MM.1S (cell line): ENCODE results near the gene EED.

ENCODE experiments used
- DNase-seq: peaks from one replicate; pipeline ENCODE4 v3.0.0-alpha.2; 2015
- H2AFZ ChIP-seq: fragments of 300-600 bp; sonication (generic); 2 replicates; pipeline ENCODE4 v1.6.0; 2016; ENCODE audit warnings: antibody characterized with exemption, low read length
- H3F3A ChIP-seq: fragments of 300-600 bp; sonication (generic); 2 replicates; pipeline ENCODE4 v1.6.1; 2016; ENCODE audit warnings: mild to moderate bottlenecking, antibody characterized with exemption, low read length, moderate library complexity, mixed read lengths; ENCODE audit not compliant: insufficient read depth
- H3K27ac ChIP-seq: fragments of 300-600 bp; sonication (generic); 2 replicates; pipeline ENCODE4 v1.5.1; 2016; ENCODE audit warnings: mild to moderate bottlenecking, low read length
- H3K27me3 ChIP-seq: fragments of 300-600 bp; sonication (generic); replicated peaks from 2 replicates; pipeline ENCODE4 v1.6.0; 2016; ENCODE audit warnings: low read length; ENCODE audit not compliant: insufficient read depth
- H3K36me3 ChIP-seq: fragments of 300-600 bp; sonication (generic); replicated peaks from 2 replicates; pipeline ENCODE4 v1.6.1; 2016; ENCODE audit warnings: mild to moderate bottlenecking, low read length, mixed read lengths; ENCODE audit not compliant: insufficient read depth
- H3K4me1 ChIP-seq: fragments of 300-600 bp; sonication (generic); 2 replicates; pipeline ENCODE4 v1.6.1; 2016; ENCODE audit warnings: low read length, mixed read lengths
- H3K4me2 ChIP-seq: fragments of 300-600 bp; sonication (generic); 2 replicates; pipeline ENCODE4 v1.6.0; 2016; ENCODE audit warnings: low read depth, low read length
- H3K4me3 ChIP-seq: fragments of 300-600 bp; sonication (generic); 2 replicates; pipeline ENCODE4 v1.5.1; 2016; ENCODE audit warnings: low read length, mixed read lengths
- H3K79me2 ChIP-seq: fragments of 300-600 bp; sonication (generic); 2 replicates; pipeline ENCODE4 v1.6.1; 2016; ENCODE audit warnings: mixed run types, low read length, mixed read lengths
- H3K9ac ChIP-seq: fragments of 300-600 bp; sonication (generic); 2 replicates; pipeline ENCODE4 v1.6.1; 2016; ENCODE audit warnings: low read length, mixed read lengths
- H3K9me2 ChIP-seq: fragments of 300-600 bp; sonication (generic); replicated peaks from 2 replicates; pipeline ENCODE4 v1.6.1; 2016; ENCODE audit warnings: mild to moderate bottlenecking, low read length, mixed read lengths; ENCODE audit not compliant: insufficient read depth
- H3K9me3 ChIP-seq: fragments of 300-600 bp; sonication (generic); replicated peaks from 2 replicates; pipeline ENCODE4 v1.6.1; 2016; ENCODE audit warnings: mild to moderate bottlenecking, low read length, mixed read lengths; ENCODE audit not compliant: insufficient read depth
- H4K20me1 ChIP-seq: fragments of 300-600 bp; sonication (generic); 2 replicates; pipeline ENCODE4 v1.6.1; 2016; ENCODE audit warnings: mild to moderate bottlenecking, low read length, moderate library complexity, mixed read lengths; ENCODE audit not compliant: insufficient read depth
- EZH2 ChIP-seq: fragments of 300-600 bp; sonication (generic); optimal IDR thresholded peaks from 2 replicates; pipeline ENCODE3; 2017; ENCODE audit warnings: low read depth, mild to moderate bottlenecking, antibody characterized with exemption, low read length, mixed read lengths
- EZH2phosphoT487 ChIP-seq: fragments of 300-600 bp; sonication (generic); IDR thresholded peaks from 2 replicates; pipeline ENCODE4 v1.6.1; 2018; ENCODE audit warnings: antibody characterized with exemption, low read length
- TF ChIP-seq, protein P1 (sequence below): fragments of 300-600 bp; sonication (generic); IDR thresholded peaks from 2 replicates; pipeline ENCODE4 v1.5.1; 2016; ENCODE audit warnings: antibody characterized with exemption, low read length, mixed read lengths

The EED gene

DNA sequence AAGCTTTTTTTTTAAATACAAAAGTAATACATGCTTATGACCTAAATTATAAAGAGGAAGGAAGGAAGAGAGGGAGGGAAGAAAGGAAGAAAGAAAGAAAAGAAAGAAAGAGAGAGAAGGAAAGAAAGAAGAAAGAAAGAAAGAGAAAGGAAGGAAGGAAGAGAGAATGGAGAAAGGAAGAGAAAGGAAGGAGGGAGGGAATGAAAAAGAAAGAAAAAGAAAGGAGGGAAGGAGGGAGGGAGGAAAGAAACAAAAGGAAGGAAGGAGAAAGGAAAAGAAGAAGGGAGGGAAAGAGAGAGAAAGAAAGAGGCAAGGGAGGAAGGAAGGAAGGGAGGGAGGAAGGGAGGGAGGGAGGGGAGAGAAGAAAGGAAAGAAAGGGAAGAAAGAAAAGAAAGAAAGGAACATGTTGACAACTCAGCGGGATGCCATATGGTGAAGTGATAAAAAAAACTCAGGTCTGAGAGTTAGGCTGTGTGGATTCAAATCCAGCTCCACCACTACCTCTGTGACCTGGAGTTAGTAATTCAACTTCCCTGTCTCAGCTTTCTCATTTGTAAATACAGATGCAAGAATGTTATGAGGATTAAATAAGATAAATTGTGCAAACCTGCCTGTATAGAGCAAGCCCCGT is 9.6 kb upstream of the EED start:
- no peak for TF ChIP-seq EZH2phosphoT487
- TF ChIP-seq, protein P1, sequence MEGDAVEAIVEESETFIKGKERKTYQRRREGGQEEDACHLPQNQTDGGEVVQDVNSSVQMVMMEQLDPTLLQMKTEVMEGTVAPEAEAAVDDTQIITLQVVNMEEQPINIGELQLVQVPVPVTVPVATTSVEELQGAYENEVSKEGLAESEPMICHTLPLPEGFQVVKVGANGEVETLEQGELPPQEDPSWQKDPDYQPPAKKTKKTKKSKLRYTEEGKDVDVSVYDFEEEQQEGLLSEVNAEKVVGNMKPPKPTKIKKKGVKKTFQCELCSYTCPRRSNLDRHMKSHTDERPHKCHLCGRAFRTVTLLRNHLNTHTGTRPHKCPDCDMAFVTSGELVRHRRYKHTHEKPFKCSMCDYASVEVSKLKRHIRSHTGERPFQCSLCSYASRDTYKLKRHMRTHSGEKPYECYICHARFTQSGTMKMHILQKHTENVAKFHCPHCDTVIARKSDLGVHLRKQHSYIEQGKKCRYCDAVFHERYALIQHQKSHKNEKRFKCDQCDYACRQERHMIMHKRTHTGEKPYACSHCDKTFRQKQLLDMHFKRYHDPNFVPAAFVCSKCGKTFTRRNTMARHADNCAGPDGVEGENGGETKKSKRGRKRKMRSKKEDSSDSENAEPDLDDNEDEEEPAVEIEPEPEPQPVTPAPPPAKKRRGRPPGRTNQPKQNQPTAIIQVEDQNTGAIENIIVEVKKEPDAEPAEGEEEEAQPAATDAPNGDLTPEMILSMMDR, result no peak
- TF ChIP-seq EZH2, result no peak
- Histone ChIP-seq H3K27ac (no peak overlapping the region), H3K9me3 (no peaks in the 10 kb centered on the region), H4K20me1 (no peaks in the 10 kb centered on the region), H3F3A (no peaks in the 10 kb centered on the region), H3K27me3 (no peaks in the 10 kb centered on the region), H3K9me2 (no peaks in the 10 kb centered on the region), H3K4me3 (no peak overlapping the region), H3K4me2 (no peak overlapping the region), H3K4me1 (no peaks in the 10 kb centered on the region), H3K36me3 (no peaks in the 10 kb centered on the region), H3K79me2 (no peaks in the 10 kb centered on the region), H3K9ac (no peak overlapping the region), H2AFZ (no peak overlapping the region)
- DNase-seq, result no peak

DNA sequence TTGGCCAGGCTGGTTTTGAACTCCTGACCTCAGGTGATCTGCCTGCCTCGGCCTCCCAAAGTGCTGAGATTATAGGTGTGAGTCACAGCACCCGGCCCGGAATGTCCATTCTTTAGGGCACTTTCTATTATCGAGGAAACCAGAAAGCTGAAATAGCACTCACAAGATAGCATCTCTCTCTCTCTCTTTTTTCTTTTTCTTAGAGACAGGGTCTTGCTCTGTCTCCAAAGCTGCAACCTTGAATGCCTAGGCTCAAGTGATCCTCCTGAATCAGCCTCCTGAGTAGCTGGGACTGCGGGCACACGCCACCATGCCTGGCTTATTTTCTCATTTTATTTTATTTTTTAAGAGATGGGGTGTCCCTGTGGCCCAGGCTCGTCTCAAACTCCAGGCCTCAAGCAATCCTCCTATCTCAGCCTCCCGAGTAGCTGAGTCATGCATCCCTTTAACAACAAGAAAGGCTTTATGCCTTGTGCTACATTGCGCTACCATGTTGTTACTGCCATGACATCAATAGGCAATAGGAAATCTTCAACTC is 7.2 kb upstream of the EED start:
- no peaks in the 10 kb centered on the region for H3K9me3 ChIP-seq
- H3K9me2 ChIP-seq, result no peaks in the 10 kb centered on the region
- TF ChIP-seq, protein P1, result no peak
- TF ChIP-seq EZH2phosphoT487, result no peak
- TF ChIP-seq EZH2, result no peak

DNA sequence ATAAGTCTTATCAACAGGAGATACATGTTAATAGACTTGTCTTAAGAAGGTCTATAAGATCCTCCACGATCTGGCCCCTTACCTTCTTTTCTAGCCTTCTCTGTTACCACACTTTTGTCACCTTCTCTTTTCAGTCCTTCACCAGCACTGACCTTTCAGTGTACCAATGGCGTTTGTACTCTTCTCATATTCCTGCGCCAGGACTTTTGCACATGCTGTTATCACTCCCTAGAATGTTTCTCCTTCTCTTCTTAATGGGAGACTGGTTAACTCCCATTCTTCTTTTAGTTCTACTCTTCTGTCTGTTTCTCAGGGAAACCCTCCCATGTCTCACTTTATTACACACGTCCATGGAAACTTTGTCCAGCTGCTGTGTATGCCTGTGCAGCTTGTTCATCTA is 4.4 kb upstream of the EED start:
- H3K36me3 ChIP-seq, result no peaks in the 10 kb centered on the region
- H3K4me3 ChIP-seq, result no peak overlapping the region
- DNase-seq, result no peak
- no peaks in the 10 kb centered on the region for H3K9me3 ChIP-seq
- H3K9me2 ChIP-seq, result no peaks in the 10 kb centered on the region
- no peak overlapping the region for H3K4me2 ChIP-seq
- H3K9ac ChIP-seq, result no peak overlapping the region
- no peaks in the 10 kb centered on the region for H3K27me3 ChIP-seq
- H3F3A ChIP-seq, result peaks cover 11% of the 10 kb centered on the region
- H4K20me1 ChIP-seq, result no peaks in the 10 kb centered on the region
- H3K27ac ChIP-seq, result no peak overlapping the region
- H3K4me1 ChIP-seq, result peaks cover 6% of the 10 kb centered on the region
- TF ChIP-seq, protein P1, result no peak
- TF ChIP-seq EZH2phosphoT487, result no peak
- no peak for TF ChIP-seq EZH2
- no peak overlapping the region for H2AFZ ChIP-seq
- peaks cover 1% of the 10 kb centered on the region for H3K79me2 ChIP-seq

More for the DNA sequence above, 7.2 kb upstream of the EED start:
- no peaks in the 10 kb centered on the region for H3K4me1 ChIP-seq
- H3K4me3 ChIP-seq, result no peak overlapping the region
- no peak overlapping the region for H3K4me2 ChIP-seq
- no peak overlapping the region for H3K27ac ChIP-seq
- no peaks in the 10 kb centered on the region for H3K36me3 ChIP-seq
- H2AFZ ChIP-seq, result no peak overlapping the region
- no peak overlapping the region for H3K9ac ChIP-seq
- no peaks in the 10 kb centered on the region for H3K27me3 ChIP-seq
- H3K79me2 ChIP-seq, result no peaks in the 10 kb centered on the region
- no peaks in the 10 kb centered on the region for H4K20me1 ChIP-seq
- H3F3A ChIP-seq, result no peaks in the 10 kb centered on the region
- no peak for DNase-seq
